GM19467 (cell line): ENCODE data around the gene THAP10.

ENCODE experiments used
- ATAC-seq: cut with Tn5 transposase; IDR thresholded peaks from one replicate; pipeline ENCODE4 v1.9.1; 2021; ENCODE audit warnings: mild to moderate bottlenecking, moderate library complexity; ENCODE audit not compliant: unreplicated experiment

The THAP10 gene

DNA sequence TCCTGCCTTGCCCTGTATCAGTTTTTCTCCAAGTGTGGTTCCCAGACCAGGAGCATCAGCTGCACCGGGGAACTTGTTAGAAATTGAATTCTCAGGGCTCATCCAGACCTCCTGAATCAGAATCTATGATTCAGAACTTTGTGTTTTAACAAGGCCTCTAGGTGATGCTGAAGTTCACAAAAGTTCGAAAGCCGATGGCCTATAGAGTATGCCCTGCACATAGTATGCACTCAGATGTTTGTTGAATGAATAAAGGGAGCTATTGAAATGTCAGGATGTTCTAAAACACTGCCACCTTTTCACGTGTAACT is 37.6 kb downstream of the THAP10 start:
- ATAC-seq: no peak

DNA sequence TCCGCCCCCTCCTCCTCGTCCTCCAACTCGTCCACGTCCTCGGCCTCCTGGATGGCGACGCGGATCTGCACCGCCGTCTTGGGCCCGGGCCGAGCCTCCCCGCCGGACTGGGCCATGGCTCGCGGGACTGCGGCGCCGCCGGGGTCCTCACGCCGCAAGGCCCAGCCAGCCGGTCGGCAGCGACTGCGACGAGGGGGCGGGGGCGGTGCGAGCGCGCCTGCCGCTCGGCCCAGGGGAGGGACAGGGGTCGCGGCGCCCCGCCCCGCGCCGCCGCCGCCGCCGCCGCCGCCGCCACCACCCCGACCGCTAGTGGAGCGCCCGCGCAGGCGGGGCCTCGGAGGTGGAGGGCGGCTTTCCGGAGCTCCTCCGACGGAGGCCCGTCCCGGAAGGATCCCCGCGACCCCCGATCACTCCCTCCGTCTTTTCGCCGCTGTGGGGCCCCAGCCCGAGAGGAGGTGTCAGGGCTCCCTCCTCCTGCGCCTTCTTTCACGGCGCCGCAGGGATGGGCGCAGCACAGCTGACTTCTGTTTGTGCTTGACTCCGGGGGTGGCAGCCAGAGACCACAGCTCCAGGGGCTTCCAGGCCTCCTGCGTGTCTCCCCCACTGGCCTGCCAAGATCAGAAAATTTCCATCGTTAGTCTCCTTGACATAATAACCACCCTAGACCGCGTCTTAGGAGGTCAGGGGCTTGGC is 38.1 kb downstream of the THAP10 start, which contains the start of gene LARP6:
LARP6 (minus strand) TSS at position 185 of the 693 bp plus-strand sequence; CDS start at position 116, 69 bp downstream.
- ATAC-seq: no peak

DNA sequence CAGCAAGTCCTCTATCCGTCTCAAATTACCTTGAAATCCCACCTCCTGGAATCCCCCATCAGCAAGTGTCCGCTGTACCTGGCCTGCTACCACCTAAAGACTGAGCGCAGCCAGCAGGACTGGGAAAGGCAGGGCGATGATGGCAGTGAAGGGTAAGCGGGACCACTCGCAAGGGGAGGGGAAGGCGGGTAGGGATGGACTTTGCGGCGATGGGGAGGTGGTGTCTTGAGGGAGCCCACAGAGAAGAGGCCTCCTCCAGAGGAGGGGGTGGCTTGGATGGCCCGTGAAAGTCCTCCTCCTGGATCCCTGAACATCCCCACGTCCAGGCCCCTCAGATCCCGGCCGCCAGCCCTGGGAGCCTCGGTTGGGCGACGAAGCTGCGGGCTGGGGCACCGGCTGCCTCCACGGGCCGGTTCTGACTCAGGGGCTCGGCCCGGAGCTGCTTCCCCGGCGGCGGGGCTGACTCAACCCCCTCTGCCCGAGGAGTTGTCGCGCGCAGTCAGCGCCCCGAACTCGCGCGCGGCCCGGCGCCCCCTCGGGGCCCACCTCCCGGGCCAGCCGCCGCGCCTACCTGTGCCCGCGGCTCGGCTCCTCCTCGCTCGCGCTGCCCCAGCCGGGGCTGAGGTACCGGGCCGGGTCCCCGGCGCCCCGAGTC is 38.8 kb downstream of the THAP10 start:
- no peak for ATAC-seq

DNA sequence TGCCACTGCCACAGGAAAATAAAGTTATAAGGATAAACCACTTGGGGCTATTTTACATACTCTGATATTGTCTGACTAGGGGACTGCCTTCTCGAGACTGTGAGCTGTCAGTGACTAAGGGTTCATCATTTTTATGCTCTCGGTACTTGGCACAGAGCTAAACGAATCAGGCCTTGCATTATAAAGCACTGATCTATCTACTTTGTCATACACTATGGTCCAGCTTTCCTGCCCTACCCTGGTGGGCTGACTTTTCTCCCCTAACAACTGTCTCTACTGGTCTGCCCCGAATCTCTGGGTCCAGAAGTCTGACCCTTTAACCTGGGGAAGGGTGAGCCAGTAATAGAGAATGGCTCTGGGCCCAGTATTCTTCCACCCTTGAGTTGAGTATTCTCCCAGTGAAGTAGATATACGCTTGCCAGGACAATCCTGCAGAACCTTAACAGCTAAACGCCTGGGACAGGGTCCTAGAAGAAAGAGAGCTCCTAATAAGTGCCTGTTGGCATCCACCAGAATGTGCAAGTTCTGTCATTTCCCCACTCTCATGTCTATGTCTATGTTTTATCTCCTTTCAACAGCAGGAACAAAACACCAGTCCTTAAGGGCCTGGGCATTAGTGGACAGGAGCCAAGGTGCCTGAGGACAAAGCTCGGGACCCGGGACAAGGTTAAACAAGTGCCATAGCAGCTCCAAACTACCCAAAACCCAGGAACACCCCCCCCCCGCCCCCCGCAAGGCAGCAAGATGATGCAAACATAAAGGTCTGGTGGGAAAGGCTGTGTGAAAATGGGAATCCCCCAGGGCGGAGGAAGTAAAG is 39.5 kb downstream of the THAP10 start:
- no peak for ATAC-seq

DNA sequence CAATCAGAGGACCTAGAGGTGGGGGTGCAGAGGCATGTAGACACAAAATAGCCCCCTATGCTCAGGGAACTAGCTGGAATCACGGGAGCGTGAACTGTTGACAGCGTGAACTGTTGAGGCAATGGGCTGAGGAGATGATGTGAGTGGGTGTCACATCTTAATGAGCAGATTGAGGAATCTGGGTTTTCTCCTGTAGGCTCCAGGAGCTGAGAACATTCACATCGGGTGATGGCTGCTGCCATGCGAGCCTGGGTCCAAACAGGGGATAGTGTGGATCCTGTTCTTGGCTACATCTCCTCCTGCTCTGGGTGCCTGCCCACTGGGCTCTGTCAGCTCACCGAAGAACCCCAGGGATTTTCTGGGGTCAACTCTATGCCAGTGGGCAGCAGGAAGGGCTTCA is 40.3 kb downstream of the THAP10 start:
- ATAC-seq: no peak

DNA sequence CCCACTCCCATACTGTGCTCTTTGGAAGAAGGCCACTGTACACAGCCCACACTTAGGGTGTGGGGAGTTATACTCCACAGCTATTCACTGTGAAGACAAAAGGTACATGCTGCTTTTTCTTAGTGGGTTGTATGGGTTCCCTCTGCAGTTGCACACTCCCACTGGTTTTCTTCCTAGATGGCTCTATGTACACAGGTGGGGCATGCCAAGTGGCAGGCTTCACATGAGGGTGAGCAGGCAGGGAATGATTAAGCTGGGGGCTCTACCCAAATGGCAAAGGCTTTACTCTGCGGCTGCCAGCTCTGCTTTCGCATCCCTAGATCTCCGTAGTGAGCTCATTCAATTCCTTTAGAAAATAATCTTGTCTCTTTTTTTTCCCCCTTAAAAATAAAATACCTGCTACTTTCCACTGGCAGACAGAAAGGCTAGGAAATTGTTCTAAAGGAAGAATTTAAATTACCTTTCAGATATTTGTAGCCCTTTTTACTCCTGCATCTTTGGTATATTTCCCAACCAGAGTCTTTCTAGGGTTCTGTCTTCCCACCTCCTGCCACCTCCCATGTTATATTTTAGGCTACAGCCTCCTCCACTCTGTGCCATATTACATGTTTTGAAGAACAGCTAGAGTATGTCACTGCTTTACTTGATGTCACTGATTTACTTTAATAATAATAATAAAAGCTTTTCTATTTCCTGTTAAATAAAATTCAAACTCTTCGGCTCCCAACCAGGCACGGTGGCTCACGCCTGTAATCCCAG is 46.5 kb downstream of the THAP10 start:
- ATAC-seq: no peak

DNA sequence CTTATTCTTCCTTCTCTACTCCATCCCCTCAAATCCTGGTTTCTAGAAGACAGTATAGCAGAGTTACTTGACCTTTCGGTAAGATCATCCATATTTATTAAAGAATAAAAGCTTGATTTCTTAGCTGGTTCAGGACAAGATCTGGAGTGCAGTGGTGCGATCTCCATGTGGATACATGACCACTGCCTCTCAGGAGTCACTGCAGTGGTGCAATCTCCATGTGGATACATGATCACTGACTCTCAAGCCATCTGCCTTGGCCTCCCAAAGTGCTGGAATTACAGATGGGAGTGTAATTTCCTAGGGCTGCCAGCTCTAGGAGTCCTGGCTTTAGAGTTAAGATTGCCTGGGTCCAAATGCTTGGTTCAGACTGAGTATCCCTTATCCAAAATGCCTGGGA is 54.8 kb downstream of the THAP10 start:
- ATAC-seq: no peak

DNA sequence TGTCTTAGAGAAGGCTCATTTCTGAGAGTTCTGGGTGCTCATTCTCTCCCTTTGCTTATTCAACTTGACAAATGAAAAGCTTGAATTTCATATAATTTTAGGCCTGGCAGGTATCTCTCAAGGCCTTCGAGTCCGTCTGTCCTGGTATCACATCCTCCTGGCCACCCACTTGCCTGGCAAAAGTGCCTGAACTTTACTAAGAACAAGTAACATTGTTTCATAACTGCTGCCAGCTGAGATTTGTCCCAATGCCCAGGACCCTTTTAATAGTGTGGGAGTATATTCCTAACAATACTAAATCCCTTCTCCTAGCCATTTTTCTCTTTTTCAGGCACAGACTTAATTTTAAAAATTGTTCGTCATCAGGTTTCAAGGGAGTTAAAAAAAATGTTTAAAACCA is 56.4 kb downstream of the THAP10 start:
- no peak for ATAC-seq

DNA sequence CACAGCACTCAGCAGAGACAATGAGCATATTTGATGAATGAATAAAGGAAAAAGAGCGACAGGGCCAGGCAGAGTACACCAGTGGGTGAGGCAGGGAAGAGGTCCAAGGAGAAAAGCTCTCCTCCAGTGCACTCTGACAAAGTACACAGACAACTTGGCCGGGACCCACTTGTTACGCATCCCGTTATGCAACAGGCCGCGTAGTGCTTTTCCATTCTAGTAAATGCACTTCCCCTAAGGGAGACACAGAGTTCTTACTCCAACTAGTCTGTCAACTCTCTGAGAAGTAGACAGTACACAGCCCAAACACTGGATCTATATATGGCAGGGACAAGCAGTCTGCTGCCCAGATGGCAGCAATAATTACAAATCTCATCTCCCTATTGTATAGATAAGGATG is 56.8 kb downstream of the THAP10 start:
- ATAC-seq: no peak

DNA sequence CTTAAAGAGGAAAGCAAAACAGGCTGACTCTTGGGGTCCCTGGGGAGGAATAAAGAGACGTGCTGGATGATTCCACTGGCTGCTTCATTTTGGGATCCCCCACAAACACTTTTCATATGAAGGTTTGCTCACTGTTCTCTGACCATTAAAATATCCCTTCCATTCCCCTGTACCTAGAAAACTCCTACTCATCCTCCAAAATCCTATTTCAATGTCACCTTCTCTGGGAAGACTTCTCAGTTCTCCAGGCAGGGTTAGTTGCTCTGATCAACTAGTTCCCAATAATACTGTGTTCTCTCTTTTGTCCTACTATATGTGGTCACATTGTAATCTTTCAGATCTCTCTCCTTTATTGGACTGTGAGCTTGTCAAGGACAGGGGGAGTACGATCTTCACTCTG is 57.2 kb downstream of the THAP10 start:
- ATAC-seq: no peak

DNA sequence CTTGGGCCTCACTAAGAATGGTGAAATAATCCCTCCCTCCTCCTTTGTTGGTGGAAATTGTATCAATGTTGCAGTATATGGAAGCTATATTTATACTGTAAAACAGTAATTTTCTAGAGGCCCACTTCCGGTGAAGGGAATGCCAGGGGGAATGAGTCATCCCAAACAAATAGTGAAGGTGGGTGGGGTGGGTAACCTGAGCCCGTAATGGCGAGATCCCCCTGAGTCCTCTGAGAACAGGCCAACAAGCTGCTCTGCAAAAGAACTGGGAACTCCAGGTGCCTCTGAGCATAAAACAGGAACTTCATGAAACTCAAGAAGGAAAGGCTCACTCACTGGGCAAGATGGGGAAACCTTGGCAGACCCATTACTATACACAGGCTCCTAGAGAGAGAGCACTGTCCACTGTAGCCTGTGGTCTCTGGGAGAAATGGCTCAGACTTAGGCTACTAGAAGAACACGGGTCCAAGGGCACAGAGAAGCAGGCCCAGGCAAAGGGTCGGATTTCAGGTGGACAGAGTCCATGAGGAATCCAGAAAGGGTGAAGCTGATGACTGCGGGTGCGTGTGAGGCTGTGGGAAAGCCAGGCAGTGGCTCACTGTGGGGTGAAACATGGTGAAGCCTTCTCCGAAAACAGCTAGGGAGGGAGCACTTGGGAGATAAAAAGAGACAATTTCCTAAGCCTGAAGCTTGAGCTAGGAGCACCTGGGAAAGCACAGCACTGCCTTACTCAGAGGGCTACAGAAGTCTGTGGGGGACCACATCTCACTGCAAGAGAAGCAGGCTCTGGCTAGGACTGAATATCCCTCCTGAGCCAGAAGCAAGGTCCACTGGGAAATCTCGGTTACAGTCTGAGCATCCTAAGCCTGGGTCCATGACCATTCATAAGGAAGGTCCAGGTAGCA is 58.1 kb downstream of the THAP10 start:
- ATAC-seq: no peak

DNA sequence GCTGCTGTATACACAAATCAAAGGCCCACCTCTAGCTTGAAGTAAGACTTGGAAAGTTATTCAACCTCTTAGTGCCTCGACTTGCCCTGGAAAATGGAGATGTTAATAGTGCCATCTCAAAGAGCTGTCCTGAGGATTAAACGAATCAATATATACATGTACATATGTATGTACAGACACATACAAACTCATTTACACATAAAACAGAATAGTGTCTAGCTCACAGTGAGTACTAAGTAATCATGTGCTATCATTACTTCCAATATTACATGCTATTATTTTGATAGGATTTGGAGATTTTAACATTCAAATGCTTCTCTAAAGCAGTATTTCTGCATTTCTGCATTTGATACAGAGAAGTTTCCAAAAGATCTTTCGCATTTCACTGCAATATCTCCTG is 58.8 kb downstream of the THAP10 start:
- no peak for ATAC-seq

DNA sequence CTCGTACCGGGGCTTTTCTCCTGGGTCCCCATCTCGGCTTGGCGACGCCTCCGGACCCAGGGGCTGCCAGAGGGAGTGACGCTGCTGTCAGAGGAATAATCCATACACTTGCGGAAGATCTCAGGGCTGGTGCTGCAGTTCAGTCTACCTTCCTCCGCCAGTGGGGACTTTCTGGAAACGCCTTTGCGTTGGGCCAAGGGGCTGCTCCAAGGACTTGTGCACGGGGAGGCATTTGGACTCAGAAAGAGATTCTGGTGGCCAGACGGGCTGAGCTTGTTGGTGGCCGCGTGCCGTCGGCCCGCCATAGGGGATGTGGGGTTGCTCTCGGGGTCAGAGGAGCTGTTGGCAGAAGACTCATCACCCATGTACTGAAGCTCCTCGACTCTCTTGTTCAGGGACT is 60.1 kb downstream of the THAP10 start:
- ATAC-seq: no peak
